Measurements from ENCODE around the gene FOXO3. TPM values are rescaled to one million over a fixed set of nuclear protein-coding genes. Genes with fewer than 3 reads are reported as not detected.

Gene FOXO3
- total RNA-seq, 6 experiments from 2014 or later: 21.1 to 28.9 (median 24.2) TPM

DNA sequence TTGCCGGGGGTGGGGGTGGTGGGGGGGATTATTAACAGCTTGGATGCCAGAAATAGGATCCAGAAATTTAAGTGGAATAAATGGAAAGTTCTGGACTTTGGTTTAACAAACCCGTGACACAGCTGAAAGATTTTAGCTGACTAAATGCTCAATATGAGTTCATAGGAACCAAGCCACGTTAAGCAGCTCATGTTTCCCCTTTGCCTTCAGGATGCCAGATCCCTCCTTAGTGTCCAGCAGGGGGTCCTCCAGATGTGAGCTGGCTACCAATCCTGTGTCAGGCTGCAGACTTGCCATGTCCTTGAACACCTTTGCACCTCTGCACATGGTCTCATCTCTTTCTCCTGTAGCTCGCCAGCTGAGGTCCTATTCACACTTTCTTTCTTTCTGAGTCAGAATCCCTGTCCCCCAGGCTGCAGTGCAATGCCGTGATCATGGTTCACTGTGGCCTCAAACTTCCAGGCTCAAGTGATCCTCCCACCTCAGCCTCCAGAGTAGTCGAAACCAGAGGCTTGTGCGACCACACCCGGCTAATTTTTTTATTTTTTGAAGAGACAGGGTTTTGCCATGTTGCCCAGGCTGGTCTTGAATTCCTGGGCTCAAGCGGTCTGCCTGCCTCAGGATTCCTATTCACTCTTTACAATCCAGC is 154.2 kb downstream of the FOXO3 start:
- Mint-ChIP-seq H3K9me3 (no peaks in the 10 kb centered on the region), H3K27me3 (ENCODE audit: insufficient read depth) (no peaks in the 10 kb centered on the region), H3K27ac (no peak overlapping the region), H3K36me3 (ENCODE audit: low read depth) (no peaks in the 10 kb centered on the region), H3K4me1 (ENCODE audit: low read depth) (peaks cover 27% of the 10 kb centered on the region), H3K4me3 (no peak overlapping the region)
- DNase-seq: no peak
- TF ChIP-seq, protein P1, sequence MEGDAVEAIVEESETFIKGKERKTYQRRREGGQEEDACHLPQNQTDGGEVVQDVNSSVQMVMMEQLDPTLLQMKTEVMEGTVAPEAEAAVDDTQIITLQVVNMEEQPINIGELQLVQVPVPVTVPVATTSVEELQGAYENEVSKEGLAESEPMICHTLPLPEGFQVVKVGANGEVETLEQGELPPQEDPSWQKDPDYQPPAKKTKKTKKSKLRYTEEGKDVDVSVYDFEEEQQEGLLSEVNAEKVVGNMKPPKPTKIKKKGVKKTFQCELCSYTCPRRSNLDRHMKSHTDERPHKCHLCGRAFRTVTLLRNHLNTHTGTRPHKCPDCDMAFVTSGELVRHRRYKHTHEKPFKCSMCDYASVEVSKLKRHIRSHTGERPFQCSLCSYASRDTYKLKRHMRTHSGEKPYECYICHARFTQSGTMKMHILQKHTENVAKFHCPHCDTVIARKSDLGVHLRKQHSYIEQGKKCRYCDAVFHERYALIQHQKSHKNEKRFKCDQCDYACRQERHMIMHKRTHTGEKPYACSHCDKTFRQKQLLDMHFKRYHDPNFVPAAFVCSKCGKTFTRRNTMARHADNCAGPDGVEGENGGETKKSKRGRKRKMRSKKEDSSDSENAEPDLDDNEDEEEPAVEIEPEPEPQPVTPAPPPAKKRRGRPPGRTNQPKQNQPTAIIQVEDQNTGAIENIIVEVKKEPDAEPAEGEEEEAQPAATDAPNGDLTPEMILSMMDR (IDR thresholded peaks at IDR 0.05): peak; percentile 46

GRCh38 chr6:108715832-108716231 is 155.1 kb downstream of the FOXO3 start:
- no peaks in the 10 kb centered on the region for H3K27me3 Mint-ChIP-seq (ENCODE audit: insufficient read depth)
- H3K36me3 Mint-ChIP-seq (ENCODE audit: low read depth): no peaks in the 10 kb centered on the region
- TF ChIP-seq, protein P1 (IDR thresholded peaks at IDR 0.05): no peak
- no peak for DNase-seq
- H3K27ac Mint-ChIP-seq: no peak overlapping the region
- no peak overlapping the region for H3K4me3 Mint-ChIP-seq
- H3K9me3 Mint-ChIP-seq: no peaks in the 10 kb centered on the region
- H3K4me1 Mint-ChIP-seq (ENCODE audit: low read depth): peaks cover 28% of the 10 kb centered on the region

- H3K27me3 Mint-ChIP-seq (ENCODE audit: insufficient read depth): no peaks in the 10 kb centered on the region
- no peaks in the 10 kb centered on the region for H3K36me3 Mint-ChIP-seq (ENCODE audit: low read depth)
- TF ChIP-seq, protein P1 (IDR thresholded peaks at IDR 0.05): no peak
- DNase-seq: no peak
- no peak overlapping the region for H3K4me3 Mint-ChIP-seq
- H3K9me3 Mint-ChIP-seq: no peaks in the 10 kb centered on the region
- no peak overlapping the region for H3K27ac Mint-ChIP-seq
- peaks cover 35% of the 10 kb centered on the region for H3K4me1 Mint-ChIP-seq (ENCODE audit: low read depth)
Observed at GRCh38 chr6:108716801-108717791, 156.4 kb downstream of the FOXO3 start.

DNA sequence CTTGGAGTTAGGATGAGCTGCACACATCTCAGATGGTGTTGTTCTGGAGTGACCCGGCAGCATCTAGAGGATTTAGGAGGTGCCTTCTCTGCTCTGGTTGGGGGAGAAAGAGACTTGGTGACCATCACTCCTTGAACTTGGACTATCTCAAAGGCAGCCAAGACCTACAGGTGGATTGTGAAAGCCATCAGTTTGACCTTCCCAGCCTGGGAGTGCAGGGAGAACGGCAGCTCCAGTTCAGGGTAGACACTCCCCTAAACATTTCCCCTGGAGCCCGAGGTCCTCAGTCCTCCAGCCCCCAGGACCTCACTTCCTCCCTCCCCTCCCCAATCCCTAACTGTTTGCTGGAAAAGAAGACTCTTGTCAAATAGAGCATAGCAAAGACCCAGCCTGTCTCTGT is 158.8 kb downstream of the FOXO3 start:
- no peak overlapping the region for H3K27ac Mint-ChIP-seq
- H3K36me3 Mint-ChIP-seq (ENCODE audit: low read depth): peaks cover 8% of the 10 kb centered on the region; the same call in 1 of the 2 replicates
- H3K4me3 Mint-ChIP-seq: no peak overlapping the region
- DNase-seq: no peak
- TF ChIP-seq, protein P1 (IDR thresholded peaks at IDR 0.05): no peak
- H3K27me3 Mint-ChIP-seq (ENCODE audit: insufficient read depth): no peaks in the 10 kb centered on the region
- H3K4me1 Mint-ChIP-seq (ENCODE audit: low read depth): peaks cover 25% of the 10 kb centered on the region
- H3K9me3 Mint-ChIP-seq: peaks cover 12% of the 10 kb centered on the region

- H3K27ac Mint-ChIP-seq: no peak overlapping the region
- peaks cover 1% of the 10 kb centered on the region; the same call in 1 of the 2 replicates for H3K27me3 Mint-ChIP-seq (ENCODE audit: insufficient read depth)
- H3K4me3 Mint-ChIP-seq: no peak overlapping the region
- H3K9me3 Mint-ChIP-seq: peaks cover 12% of the 10 kb centered on the region
- H3K36me3 Mint-ChIP-seq (ENCODE audit: low read depth): peaks cover 8% of the 10 kb centered on the region; the same call in 1 of the 2 replicates
- peaks cover 12% of the 10 kb centered on the region for H3K4me1 Mint-ChIP-seq (ENCODE audit: low read depth)
- TF ChIP-seq, protein P1 (IDR thresholded peaks at IDR 0.05): no peak
- DNase-seq: no peak
Observed at GRCh38 chr6:108720827-108721226, 160.1 kb downstream of the FOXO3 start.
